Measurements from ENCODE around the gene NEDD9. TPM values are rescaled to one million over a fixed set of nuclear protein-coding genes. Genes with fewer than 3 reads are reported as not detected.

Gene NEDD9
- total and polyA plus RNA-seq, 2 of the 13 experiments (the other 11 are each of a cell fraction or from before 2014, with no cell fraction given): 27.1 to 389 TPM

- TF ChIP-seq, protein P1, sequence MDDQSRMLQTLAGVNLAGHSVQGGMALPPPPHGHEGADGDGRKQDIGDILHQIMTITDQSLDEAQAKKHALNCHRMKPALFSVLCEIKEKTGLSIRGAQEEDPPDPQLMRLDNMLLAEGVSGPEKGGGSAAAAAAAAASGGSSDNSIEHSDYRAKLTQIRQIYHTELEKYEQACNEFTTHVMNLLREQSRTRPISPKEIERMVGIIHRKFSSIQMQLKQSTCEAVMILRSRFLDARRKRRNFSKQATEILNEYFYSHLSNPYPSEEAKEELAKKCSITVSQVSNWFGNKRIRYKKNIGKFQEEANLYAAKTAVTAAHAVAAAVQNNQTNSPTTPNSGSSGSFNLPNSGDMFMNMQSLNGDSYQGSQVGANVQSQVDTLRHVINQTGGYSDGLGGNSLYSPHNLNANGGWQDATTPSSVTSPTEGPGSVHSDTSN (CRISPR knock-in tag; IDR thresholded peaks at IDR 0.05; ENCODE audit: borderline replicate concordance): no peak
- TF ChIP-seq SOX6 (IDR thresholded peaks at IDR 0.05) (no peak), SOX6 (CRISPR knock-in tag; IDR thresholded peaks at IDR 0.05) (peak; percentile 74; the same call in 1 of the 2 replicates), ZNF766 (CRISPR knock-in tag; IDR thresholded peaks at IDR 0.05; ENCODE audit: borderline replicate concordance) (no peak), STAG1 (CRISPR knock-in tag; IDR thresholded peaks at IDR 0.05) (peak; percentile 11; the same call in 1 of the 2 replicates), RCOR2 (CRISPR knock-in tag; IDR thresholded peaks at IDR 0.05) (no peak; the same call in 1 of the 2 replicates), ZNF333 (CRISPR knock-in tag; IDR thresholded peaks at IDR 0.05; ENCODE audit: borderline replicate concordance) (0 out of 2 replicates have a peak, but pooled peaks have one; percentile 64), ZNF747 (CRISPR knock-in tag; IDR thresholded peaks at IDR 0.05; ENCODE audit: borderline replicate concordance) (no peak)
Measured at GRCh38 chr6:11277275-11278206, 45.1 kb upstream of the NEDD9 start (continued).

DNA sequence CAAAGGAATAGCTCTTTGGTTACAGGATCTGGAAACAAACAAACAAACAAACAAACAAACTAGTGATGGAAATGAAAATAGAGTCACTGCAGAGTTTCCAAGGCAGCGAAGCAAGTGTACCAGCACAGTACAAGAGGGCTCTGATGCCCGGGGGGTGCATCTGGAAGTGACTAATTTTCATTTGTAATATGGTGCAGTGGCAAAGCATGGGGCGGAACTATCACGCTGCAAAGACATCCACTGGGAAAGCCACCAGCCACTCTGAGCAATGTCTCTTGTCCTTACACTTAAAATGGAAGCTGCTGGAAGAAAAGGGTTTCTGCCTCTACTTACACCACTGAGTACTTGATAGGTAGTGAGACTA lies 44.4 kb upstream of the NEDD9 start:
- ATAC-seq: peak; percentile 17
- H4K20me1 ChIP-seq (ENCODE audit: insufficient read depth, low read length): no peaks in the 10 kb centered on the region
- WGBS (ENCODE audit: low lambda C conversion rate): 73% methylated on average over 4 of the region's 4 CpGs
- peak overlapping the region; percentile 2 for H3K27ac ChIP-seq (ENCODE audit: extremely low read length, insufficient read depth, low read length)
- no peak for DNase-seq (ENCODE audit: low spot score)
- H3K79me2 ChIP-seq (ENCODE audit: insufficient read depth, low read length): no peaks in the 10 kb centered on the region
- H3K9me3 ChIP-seq (ENCODE audit: low read length): no peaks in the 10 kb centered on the region
- peak overlapping the region; percentile 42 for H3K4me2 ChIP-seq (ENCODE audit: low read depth, low read length)
- in situ Hi-C loops (cut with HindIII; ENCODE audit: extremely low pct_ligation_motif_present, low pct_unique_long_range_greater_than_20kb): no loop called here
- no peaks in the 10 kb centered on the region for H3K36me3 ChIP-seq (replicated peaks in 1 of 2; ENCODE audit: control insufficient read depth in 1 of 2, insufficient read depth in 2 of 2, low read length in 2 of 2)
- H2AFZ ChIP-seq (ENCODE audit: low read length): no peak overlapping the region
- no peak overlapping the region for H3K9ac ChIP-seq (ENCODE audit: insufficient read depth, low read depth, low read length)
- BruUV-seq (replicated peaks): no TSS peak
- POLR2A ChIA-PET: interaction anchor here (1.0 to 3.5 kb wide), 7 partner anchors 14 to 116 kb away, joined by 3 to 18 read pairs (median 5); partner anchors contain the start of gene NEDD9
- no peak for FAIRE-seq
- no peaks in the 10 kb centered on the region for H3K27me3 ChIP-seq (ENCODE audit: control insufficient read depth in 1 of 2, insufficient read depth in 2 of 2, low read length in 2 of 2)
- CTCF ChIA-PET (ENCODE audit: low intra/inter-chr PET ratio, low total read pairs): no interaction called here
- H3K4me3 ChIP-seq (replicated peaks in 1 of 3; ENCODE audit: insufficient read depth in 1 of 3, low read depth in 2 of 3, low read length in 3 of 3): no peak overlapping the region
- H3K4me1 ChIP-seq (ENCODE audit: insufficient read depth, low read length): peaks cover 65% of the 10 kb centered on the region
- intact Hi-C loops (cut with micrococcal nuclease; ENCODE audit: unreplicated experiment): loop anchor here (2.0 kb wide), 2 partner anchors 44 to 90 kb away; partner anchors contain the start of gene NEDD9
- no peak for TF ChIP-seq KDM4B (CRISPR knock-in tag; IDR thresholded peaks at IDR 0.05)
- no peak for TF ChIP-seq ZNF883 (CRISPR knock-in tag; IDR thresholded peaks at IDR 0.05; ENCODE audit: not compliant biosample characterization)
- no peak for TF ChIP-seq TEAD3 (CRISPR knock-in tag; optimal IDR thresholded peaks at IDR 0.05; ENCODE audit: borderline replicate concordance)
- TF ChIP-seq, protein P2, sequence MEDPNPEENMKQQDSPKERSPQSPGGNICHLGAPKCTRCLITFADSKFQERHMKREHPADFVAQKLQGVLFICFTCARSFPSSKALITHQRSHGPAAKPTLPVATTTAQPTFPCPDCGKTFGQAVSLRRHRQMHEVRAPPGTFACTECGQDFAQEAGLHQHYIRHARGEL (CRISPR knock-in tag; IDR thresholded peaks at IDR 0.05): no peak
- 0 out of 2 replicates have a peak, but pooled peaks have one; percentile 51 for TF ChIP-seq PHF21A (CRISPR knock-in tag; IDR thresholded peaks at IDR 0.05)
- no peak for TF ChIP-seq ZEB1 (IDR thresholded peaks at IDR 0.05; ENCODE audit: insufficient replicate concordance, low read depth)
- TF ChIP-seq MTF2 (CRISPR knock-in tag; IDR thresholded peaks at IDR 0.05; ENCODE audit: borderline replicate concordance): no peak
- TF ChIP-seq POGZ (CRISPR knock-in tag; IDR thresholded peaks at IDR 0.05): no peak
- TF ChIP-seq, protein P3, sequence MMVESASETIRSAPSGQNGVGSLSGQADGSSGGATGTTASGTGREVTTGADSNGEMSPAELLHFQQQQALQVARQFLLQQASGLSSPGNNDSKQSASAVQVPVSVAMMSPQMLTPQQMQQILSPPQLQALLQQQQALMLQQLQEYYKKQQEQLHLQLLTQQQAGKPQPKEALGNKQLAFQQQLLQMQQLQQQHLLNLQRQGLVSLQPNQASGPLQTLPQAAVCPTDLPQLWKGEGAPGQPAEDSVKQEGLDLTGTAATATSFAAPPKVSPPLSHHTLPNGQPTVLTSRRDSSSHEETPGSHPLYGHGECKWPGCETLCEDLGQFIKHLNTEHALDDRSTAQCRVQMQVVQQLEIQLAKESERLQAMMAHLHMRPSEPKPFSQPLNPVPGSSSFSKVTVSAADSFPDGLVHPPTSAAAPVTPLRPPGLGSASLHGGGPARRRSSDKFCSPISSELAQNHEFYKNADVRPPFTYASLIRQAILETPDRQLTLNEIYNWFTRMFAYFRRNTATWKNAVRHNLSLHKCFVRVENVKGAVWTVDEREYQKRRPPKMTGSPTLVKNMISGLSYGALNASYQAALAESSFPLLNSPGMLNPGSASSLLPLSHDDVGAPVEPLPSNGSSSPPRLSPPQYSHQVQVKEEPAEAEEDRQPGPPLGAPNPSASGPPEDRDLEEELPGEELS (CRISPR knock-in tag; IDR thresholded peaks at IDR 0.05): no peak
- TF ChIP-seq GFI1 (CRISPR knock-in tag; IDR thresholded peaks at IDR 0.05; ENCODE audit: borderline replicate concordance): 0 out of 2 replicates have a peak, but pooled peaks have one; percentile 19
- no peak for TF ChIP-seq SETDB1 (CRISPR knock-in tag; IDR thresholded peaks at IDR 0.05; ENCODE audit: borderline replicate concordance)
- no peak for TF ChIP-seq HMGA1 (CRISPR knock-in tag; conservative IDR thresholded peaks at IDR 0.05)
- TF ChIP-seq ADNP (CRISPR knock-in tag; IDR thresholded peaks at IDR 0.05): no peak

Data from HepG2 (cell line).